Nephron (organoid): ENCODE measurements around the gene RHOV.
"Not testable (repeated sequence)": the region's sequence is repeated elsewhere in the genome, so short reads cannot be mapped to it uniquely, and the experiment has no call there.

Experiments
- H3K27ac Mint-ChIP-seq, 3 experiments: 2 replicates each; pipeline ENCODE4 v1.8.0; 2020; ENCODE audit warnings: mixed read lengths in 3 of 3, mild to moderate bottlenecking in 2 of 3, moderate library complexity in 1 of 3
- H3K27me3 Mint-ChIP-seq: 2 replicates; pipeline ENCODE4 v1.8.0; 2021; ENCODE audit warnings: low read depth, mild to moderate bottlenecking, moderate library complexity, mixed read lengths
- H3K36me3 Mint-ChIP-seq: 2 replicates; pipeline ENCODE4 v1.8.0; 2020; ENCODE audit warnings: low read depth, mixed read lengths
- H3K4me1 Mint-ChIP-seq: 2 replicates; pipeline ENCODE4 v1.8.0; 2020; ENCODE audit warnings: mixed read lengths
- H3K4me3 Mint-ChIP-seq, 3 experiments: 2 replicates each; pipeline ENCODE4 v1.8.0; 2020; ENCODE audit warnings: mild to moderate bottlenecking in 3 of 3, mixed read lengths in 3 of 3, moderate library complexity in 2 of 3
- H3K9me3 Mint-ChIP-seq: 2 replicates; pipeline ENCODE4 v1.8.0; 2020; ENCODE audit warnings: mixed read lengths
- CTCF ChIP-seq, 3 experiments: fragments of 200-600 bp; sonication (generic); IDR thresholded peaks; one replicate each; pipeline ENCODE4 v1.5.0; 2021; ENCODE audit warnings: antibody characterized with exemption in 3 of 3; ENCODE audit not compliant: unreplicated experiment in 3 of 3

RHOV gene

DNA sequence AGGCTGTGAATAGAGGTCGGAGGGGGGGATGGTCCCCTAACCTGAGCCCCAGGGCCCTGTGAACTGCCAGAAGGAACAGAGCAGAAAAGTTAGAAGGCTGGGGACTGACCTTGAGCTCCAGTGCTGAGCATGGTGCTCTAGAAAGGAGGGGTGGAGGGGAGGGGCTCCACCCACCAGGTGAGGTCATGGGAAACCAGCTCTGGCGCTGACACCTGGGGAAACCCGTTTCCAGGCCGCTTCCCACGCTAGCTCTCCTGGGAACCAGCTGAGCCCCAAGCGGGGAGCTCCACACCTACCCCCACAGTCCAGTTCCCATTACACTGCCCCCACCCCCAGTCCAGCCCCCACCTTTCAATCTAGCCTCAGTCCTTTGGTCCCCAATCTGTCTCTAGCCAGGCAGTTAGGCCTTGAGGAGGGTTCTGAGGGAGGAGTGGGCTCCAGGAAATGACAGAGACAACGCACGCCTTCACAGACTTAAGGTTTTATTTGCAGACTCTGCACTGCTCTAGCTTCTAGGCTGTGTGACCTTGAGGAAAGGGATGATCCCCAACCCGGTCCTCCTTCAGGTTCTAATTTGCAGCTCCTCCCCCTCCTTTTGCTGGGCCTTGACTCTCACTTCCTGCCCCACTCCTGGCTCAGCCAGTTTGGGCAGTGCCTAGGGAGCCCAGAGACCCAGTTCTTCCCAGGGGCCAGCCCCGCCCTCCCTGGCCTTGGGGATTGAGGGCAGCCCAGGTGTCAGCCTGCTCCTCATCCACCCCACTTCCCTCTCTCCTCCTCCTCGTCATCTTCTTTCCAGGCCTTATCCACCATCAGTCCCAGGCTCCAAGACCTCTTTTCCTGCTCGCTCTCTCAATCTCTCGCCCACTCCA lies 2.1 kb downstream of the RHOV start:
- H3K27me3 Mint-ChIP-seq: peaks cover 20% of the 10 kb centered on the region
- no peak for TF ChIP-seq CTCF (IDR thresholded peaks at IDR 0.05; ENCODE audit: unreplicated experiment in 3 of 3)
- H3K9me3 Mint-ChIP-seq: no peaks in the 10 kb centered on the region

DNA sequence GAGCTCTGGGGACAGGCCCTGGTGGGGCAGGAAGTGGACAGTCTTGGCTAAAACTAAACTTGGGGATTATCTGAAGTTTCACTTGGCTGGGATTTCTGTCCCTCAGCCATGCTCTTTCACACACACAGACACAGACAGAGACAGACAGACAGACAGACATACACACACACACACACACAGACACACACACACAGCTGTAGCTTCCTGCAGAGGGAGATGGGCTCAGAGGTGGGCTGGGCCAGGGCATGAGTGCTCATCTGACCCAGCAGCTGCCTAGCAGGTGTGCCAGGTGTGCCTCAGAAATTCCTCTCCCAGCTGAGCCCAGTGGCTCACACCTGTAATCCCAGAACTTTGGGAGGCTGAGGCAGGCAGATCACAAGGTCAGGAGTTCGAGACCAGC lies 3.3 kb downstream of the RHOV start:
- Mint-ChIP-seq H3K4me1 (peaks cover 8% of the 10 kb centered on the region), H3K9me3 (no peaks in the 10 kb centered on the region), H3K36me3 (no peaks in the 10 kb centered on the region), H3K4me3 (peak overlapping the region in 2 of 3 experiments; percentile 13 to 38), H3K27ac (peak overlapping the region in 1 of 3 experiments; percentile 71), H3K27me3 (peaks cover 16% of the 10 kb centered on the region)
- no peak for TF ChIP-seq CTCF (IDR thresholded peaks at IDR 0.05; ENCODE audit: unreplicated experiment in 3 of 3)

More for the DNA sequence above, 2.1 kb downstream of the RHOV start:
- Mint-ChIP-seq H3K4me3 (peak overlapping the region in 2 of 3 experiments; percentile 21 to 78), H3K4me1 (peaks cover 5% of the 10 kb centered on the region), H3K36me3 (no peaks in the 10 kb centered on the region), H3K27ac (peak overlapping the region in 2 of 3 experiments; percentile 1 to 83)

GRCh38 chr15:40869686-40870085 lies 4.3 kb downstream of the RHOV start:
- no peak overlapping the region for H3K27ac Mint-ChIP-seq
- peaks cover 8% of the 10 kb centered on the region for H3K4me1 Mint-ChIP-seq
- peak overlapping the region in 1 of 3 experiments; percentile 48 for H3K4me3 Mint-ChIP-seq
- H3K27me3 Mint-ChIP-seq: peaks cover 15% of the 10 kb centered on the region
- no peaks in the 10 kb centered on the region for H3K36me3 Mint-ChIP-seq
- TF ChIP-seq CTCF (IDR thresholded peaks at IDR 0.05; ENCODE audit: unreplicated experiment in 3 of 3): no peak
- no peaks in the 10 kb centered on the region for H3K9me3 Mint-ChIP-seq

GRCh38 chr15:40867199-40867598 lies 6.8 kb downstream of the RHOV start:
- H3K4me1 Mint-ChIP-seq: peaks cover 3% of the 10 kb centered on the region
- peaks cover 13% of the 10 kb centered on the region for H3K27me3 Mint-ChIP-seq
- TF ChIP-seq CTCF (IDR thresholded peaks at IDR 0.05; ENCODE audit: unreplicated experiment in 3 of 3): no peak
- H3K9me3 Mint-ChIP-seq: no peaks in the 10 kb centered on the region
- no peak overlapping the region for H3K27ac Mint-ChIP-seq
- H3K36me3 Mint-ChIP-seq: no peaks in the 10 kb centered on the region
- no peak overlapping the region for H3K4me3 Mint-ChIP-seq

DNA sequence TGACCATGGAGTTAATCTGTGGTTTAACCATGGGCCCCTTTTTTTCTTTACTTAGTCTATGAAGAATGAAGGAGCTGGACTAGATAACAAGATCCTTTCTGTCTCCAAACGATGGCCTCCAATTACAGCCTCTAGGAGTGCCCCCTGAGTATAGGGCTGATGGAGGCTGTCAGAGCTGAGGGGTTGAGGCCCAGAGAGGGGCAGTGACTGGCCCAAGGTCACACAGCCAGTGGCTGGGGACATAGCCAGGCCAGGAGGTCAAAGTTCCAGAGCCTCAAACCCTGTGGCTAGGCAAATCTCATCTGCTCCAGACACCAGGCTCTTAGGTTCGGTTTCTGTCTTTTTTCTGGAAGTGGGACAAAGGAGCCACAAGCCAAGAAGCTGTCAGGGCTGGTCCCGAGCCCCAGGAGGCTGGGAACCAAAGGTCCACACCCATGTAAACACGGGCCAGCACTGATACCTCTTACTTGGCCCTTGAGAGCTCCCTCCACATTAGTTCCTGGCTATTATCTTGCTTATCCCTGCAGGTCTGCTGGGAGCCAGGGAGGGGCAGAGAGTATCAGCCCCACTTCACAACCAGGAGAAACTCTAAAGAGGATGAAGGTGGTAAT lies 10.3 kb downstream of the RHOV start:
- Mint-ChIP-seq H3K36me3 (no peaks in the 10 kb centered on the region), H3K27me3 (peaks cover 14% of the 10 kb centered on the region), H3K9me3 (no peaks in the 10 kb centered on the region)

DNA sequence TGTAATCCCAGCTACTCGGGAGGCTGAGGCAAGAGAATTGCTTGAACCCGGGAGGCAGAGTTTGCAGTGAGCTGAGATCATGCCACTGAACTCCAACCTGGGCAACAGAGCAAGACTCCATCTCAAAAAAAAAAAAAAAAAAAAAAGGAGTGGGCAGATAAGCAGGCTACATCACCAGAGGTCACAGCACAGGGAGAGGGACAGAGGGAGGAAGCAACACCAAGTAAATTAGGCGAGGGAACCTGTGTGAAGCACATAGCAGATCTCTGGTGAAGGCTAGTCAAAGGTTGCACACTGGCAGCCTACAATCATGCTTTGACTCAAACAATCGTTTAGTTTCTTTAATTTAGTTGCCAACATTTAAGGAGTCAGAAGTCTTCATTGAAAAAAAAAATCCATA lies 12.9 kb downstream of the RHOV start:
- not testable (repeated sequence) for H3K4me3 Mint-ChIP-seq, H3K27ac Mint-ChIP-seq, H3K9me3 Mint-ChIP-seq, H3K36me3 Mint-ChIP-seq
- H3K27me3 Mint-ChIP-seq: peaks cover 17% of the 10 kb centered on the region
- H3K4me1 Mint-ChIP-seq: peaks cover 13% of the 10 kb centered on the region

More for the DNA sequence above, 10.3 kb downstream of the RHOV start:
- Mint-ChIP-seq H3K4me1 (peaks cover 7% of the 10 kb centered on the region), H3K27ac (no peak overlapping the region), H3K4me3 (no peak overlapping the region)
- TF ChIP-seq CTCF (IDR thresholded peaks at IDR 0.05; ENCODE audit: unreplicated experiment in 3 of 3): no peak
